ENCODE measurements around the gene CCNDBP1.
"Not testable (repeated sequence)": the region's sequence is repeated elsewhere in the genome, so short reads cannot be mapped to it uniquely, and the experiment has no call there.

The CCNDBP1 gene

GRCh38 chr15:43185157-43186002, at the start of gene CCNDBP1:
Gene CCNDBP1, plus strand, starts transcription at chr15:43185403. Its CDS starts 96 bp downstream, at chr15:43185499.
- DNase-seq, result peak; percentile 71

DNA sequence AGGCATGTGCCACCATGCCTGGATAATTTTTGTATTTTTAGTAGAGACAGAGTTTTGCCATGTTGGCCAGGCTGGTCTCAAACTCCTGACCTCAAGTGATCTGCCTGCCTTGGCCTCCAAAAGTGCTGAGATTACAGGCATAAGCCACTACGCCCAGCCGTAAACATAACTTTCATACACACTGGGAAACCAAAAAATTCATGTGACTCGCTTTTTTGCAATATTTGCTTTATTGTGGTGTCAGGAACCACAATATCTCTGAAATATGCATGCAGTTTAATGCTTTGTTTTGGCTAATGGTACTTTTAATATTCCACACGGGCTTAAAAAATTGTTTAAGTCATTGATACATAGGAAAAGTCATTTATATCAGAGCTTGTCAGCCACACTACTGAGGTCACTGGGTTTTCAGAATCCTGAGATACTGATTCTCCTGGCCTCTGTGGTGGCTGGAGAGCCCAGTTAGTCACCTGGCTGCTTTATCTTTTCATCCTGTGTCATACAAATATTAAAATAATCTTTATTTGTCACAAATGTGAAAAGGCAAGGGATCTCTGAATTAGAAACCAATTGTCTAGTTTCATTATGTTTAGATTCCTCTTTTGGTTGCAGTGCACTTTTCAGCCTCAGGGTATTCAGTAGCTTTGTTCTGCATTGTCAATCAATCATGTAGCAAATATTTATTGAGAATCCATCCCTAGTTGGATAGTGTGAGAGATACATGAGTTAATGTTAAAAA, 41.8 kb upstream of the CCNDBP1 start:
- DNase-seq, result no peak

GRCh38 chr15:43144512-43144911, 40.7 kb upstream of the CCNDBP1 start:
- no peak for DNase-seq

DNA sequence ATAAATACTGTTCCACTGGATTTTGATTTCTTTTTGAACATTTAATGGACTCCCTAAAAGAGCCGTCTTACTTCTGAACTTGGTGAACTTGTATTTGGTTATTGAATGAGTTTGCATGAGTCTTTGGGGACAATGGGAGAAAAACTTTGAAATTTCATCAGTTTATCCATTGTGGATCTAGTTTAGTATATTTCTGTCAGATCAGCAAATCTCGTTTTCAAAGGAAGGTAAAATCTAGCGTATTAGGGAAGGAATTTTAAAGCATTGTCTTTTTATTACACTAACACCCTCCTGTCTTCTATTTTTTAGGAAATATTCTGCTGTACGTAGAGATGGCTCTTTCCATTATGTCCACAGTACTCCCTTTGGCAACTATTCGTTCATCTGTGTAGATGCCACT, 39.0 kb upstream of the CCNDBP1 start:
- DNase-seq, result no peak

DNA sequence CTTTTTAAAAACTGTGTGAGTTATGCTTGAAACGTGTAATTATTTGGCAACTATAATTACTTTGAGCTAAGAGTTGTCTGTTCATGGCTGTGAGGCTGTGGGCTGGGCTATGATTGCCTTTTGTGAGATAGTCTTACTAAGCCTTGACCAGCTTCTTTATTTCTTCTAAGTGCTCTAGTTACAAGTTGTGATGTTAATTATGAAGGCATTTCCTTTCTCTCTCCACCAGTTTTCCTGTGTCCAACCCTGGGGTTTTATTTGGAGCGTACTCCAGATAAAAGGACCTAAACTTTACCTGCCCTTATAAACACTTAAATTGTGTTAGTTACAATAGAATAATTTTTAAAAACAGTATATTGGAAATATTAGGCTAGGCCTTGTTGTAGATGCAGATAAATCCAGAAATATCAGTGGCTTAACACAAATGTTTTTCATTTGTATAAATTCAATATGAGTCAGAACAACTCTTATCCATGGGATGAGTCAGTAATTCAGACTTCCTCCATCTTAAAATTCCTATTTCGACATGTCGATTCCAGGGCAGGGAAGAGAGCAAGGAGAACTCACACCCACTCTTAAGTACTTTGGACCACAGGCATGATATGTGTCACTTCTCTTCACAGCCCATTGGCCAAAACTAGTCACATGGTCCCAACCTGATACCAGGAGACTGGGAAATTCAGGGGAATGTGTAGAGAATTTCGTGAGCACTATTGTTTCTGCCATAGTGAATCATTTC, 34.8 kb upstream of the CCNDBP1 start:
- no peak for DNase-seq

- DNase-seq, result no peak
Measured at GRCh38 chr15:43151688-43152087, 33.5 kb upstream of the CCNDBP1 start.

GRCh38 chr15:43153269-43153668, 31.9 kb upstream of the CCNDBP1 start:
- no peak for DNase-seq

DNA sequence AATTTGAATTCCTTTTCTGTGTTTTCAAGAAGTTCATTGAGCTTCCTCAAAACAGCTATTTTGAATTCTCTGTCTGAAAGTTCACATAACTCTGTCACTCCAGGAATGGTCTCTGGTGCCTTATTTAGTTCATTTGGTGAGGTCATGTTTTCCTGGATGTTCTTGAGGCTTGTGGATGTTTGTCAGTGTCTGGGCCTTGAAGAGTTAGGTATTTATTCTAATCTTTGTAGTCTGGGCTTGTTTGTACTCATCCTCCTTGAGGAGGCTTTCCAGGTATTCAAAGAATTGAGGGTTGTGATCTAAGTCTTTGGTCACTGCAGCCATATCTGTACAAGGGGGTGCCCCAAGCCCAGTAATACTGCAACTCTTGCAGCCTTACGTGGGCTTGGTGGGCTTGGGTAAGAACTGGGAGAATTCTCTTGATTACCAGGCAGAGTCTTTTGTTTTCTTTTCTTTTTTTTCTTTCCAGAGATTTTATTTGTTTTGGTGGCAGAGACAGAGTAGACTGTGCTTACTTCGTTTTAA, 19.3 kb upstream of the CCNDBP1 start:
- DNase-seq, result no peak

DNA sequence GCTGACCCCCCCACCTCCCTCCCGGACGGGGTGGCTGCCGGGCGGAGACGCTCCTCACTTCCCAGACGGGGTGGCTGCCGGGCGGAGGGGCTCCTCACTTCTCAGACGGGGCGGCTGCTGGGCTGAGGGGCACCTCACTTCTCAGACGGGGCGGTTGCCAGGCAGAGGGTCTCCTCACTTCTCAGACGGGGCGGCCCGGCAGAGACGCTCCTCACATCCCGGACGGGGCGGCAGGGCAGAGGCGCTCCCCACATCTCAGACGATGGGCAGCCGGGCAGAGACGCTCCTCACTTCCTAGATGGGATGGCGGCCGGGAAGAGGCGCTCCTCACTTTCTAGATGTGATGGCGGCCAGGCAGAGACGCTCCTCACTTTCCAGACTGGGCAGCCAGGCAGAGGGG, 17.9 kb upstream of the CCNDBP1 start:
- not testable (repeated sequence) for DNase-seq

GRCh38 chr15:43168192-43169107, 16.8 kb upstream of the CCNDBP1 start:
- DNase-seq, result no peak

GRCh38 chr15:43169888-43170287, 15.3 kb upstream of the CCNDBP1 start:
- DNase-seq, result no peak

DNA sequence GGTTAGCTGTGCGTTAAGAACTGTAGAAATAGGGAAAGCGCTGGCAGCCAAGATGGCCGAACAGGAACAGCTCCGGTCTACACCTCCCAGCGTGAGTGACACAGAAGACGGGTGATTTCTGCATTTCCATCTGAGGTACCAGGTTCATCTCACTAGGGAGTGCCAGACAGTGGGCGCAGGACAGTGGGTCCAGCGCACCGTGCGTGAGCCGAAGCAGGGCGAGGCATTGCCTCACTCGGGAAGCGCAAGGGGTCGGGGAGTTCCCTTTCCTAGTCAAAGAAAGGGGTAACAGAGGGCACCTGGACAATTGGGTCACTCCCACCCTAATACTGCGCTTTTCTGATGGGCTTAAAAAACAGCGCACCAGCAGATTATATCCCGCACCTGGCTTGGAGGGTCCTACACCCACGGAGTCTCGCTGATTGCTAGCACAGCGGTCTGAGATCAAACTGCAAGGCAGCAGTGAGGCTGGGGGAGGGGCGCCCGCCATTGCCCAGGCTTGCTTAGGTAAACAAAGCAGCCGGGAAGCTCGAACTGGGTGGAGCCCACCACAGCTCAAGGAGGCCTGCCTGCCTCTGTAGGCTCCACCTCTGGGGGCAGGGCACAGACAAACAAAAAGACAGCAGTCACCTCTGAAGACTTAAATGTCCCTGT, 9.4 kb upstream of the CCNDBP1 start:
- DNase-seq, result not testable (repeated sequence)

- DNase-seq, result not testable (repeated sequence)
Measured at GRCh38 chr15:43177147-43177546, 8.1 kb upstream of the CCNDBP1 start.

GRCh38 chr15:43183270-43183669, 1.9 kb upstream of the CCNDBP1 start:
- no peak for DNase-seq

- DNase-seq, result no peak
Measured at GRCh38 chr15:43184407-43185124, 637 bp upstream of the CCNDBP1 start.

DNA sequence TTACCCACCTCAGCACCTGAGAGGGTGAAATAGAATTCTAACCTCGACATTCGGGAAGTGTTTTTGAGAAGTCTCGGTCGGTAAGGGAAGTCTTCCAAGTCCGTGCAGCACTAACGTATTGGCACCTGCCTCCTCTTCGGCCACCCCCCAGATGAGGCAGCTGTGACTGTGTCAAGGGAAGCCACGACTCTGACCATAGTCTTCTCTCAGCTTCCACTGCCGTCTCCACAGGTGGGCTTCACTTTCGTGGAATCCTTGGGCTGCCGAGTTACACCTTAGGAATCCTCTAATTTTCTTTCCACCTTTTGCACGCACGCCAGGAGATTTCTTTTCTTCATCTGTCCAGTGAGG, 775 bp downstream of the CCNDBP1 start:
- DNase-seq, result no peak

DNA sequence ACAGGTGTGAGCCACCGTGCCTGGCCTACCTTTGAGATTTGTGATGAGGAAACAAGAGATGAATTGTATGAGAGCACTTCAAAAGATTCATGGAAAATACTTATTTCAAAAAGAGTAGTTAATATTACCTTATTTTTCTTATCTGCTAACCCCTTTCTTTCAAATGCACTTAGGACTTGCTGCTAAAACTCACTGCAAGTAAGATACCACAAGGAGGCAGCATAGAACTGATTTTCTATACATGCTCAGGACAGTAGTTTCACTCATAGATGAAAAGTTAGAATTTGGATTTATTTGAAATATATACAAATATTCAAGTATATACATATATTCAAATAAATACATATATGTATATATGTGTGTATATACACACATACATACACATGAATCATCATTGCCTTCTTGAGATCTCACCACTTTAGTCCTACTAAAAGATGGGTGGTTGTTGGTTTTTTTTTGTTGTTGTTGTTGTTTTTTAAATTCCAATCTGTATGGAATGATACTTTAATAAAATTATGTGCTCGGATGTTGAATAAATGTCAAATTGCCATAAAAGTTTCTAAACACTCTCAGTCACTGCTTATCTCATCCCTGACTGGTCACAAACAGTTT, 2.4 kb downstream of the CCNDBP1 start:
- DNase-seq, result peak; percentile 31

DNA sequence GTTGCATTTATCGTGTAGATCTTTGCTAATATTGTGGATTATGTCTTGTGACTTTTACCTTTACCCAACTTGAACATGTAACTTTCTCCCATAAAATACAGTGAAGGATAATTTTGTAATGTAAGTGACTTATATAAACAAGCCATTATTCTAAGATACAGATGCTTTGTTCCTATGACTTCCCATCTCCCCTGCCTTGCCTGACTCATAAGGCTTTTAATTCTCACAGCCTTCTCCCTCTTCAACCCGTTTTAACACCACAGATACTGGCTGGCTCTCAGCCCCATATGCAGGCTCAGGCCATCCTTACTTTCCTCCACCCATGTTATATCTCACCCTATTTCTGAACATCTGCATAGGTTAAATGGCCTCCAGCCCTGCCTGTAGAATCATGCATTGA, 4.1 kb downstream of the CCNDBP1 start:
- DNase-seq, result no peak

DNA sequence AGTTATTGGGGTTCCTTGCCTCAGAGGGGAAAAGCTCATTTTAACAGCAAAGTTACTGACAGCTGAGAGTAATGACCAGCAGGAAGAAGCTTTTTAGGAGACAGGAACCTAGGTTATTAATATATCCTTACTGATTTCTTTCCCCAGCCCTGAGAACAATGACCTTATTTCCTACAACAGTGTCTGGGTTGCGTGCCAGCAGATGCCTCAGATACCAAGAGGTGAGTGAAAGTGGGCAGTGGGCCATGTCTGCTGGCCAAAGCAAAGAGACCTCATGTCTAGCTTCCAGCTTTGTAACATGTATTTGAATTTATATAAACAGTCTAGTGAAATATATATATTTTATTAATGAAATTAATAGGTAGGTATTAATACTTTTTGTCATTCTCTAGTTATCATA, 5.0 kb downstream of the CCNDBP1 start:
- no peak for DNase-seq

GRCh38 chr15:43193710-43194109, 8.5 kb downstream of the CCNDBP1 start:
- DNase-seq, result no peak

DNA sequence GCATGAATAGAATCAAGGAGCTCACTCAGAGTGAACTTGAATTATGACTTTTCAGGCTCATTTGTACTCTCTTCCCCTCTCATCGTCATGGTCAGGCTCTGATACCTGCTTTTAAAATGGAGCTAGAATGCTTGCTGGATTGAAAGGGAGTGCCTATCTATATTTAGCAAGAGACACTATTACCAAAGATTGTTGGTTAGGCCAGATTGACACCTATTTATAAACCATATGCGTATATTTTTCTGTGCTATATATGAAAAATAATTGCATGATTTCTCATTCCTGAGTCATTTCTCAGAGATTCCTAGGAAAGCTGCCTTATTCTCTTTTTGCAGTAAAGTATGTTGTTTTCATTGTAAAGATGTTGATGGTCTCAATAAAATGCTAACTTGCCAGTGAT, 9.6 kb downstream of the CCNDBP1 start:
- no peak for DNase-seq
